ENCODE measurements around the gene SLC30A2. TPM values are rescaled to one million over a fixed set of nuclear protein-coding genes. Genes with fewer than 3 reads are reported as not detected.

Gene SLC30A2
- total RNA-seq, 2 experiments from 2014 or later = not detected

- Mint-ChIP-seq H3K4me3 (no peak overlapping the region), H3K36me3 (ENCODE audit: low read depth) (peaks cover 10% of the 10 kb centered on the region), H3K4me1 (peaks cover 64% of the 10 kb centered on the region), H3K9me3 (ENCODE audit: low read depth) (no peaks in the 10 kb centered on the region), H3K27ac (no peak overlapping the region), H3K27me3 (no peaks in the 10 kb centered on the region)
- intact Hi-C loops (cut with DNase I, micrococcal nuclease) = loop anchor here in 1 of 2 experiments (10.0 kb wide), 1 partner anchor 748 kb away; the partner anchor contains the start of gene RSRP1
- DNase-seq = no peak
- no peak for ATAC-seq
- CTCF ChIA-PET = interaction anchor here (0.8 to 11.0 kb wide), 3 partner anchors 9 to 91 kb away, joined by 3 to 257 read pairs (median 3); partner anchors contain the start of gene STMN1
- POLR2A ChIA-PET = no interaction called here
These were observed 53.2 kb downstream of the SLC30A2 start for GRCh38 chr1:25992689-25993171.

- POLR2A ChIA-PET = no interaction called here
- ATAC-seq (no peak), DNase-seq (no peak)
- Mint-ChIP-seq H3K36me3 (ENCODE audit: low read depth) (peaks cover 14% of the 10 kb centered on the region), H3K27ac (no peak overlapping the region), H3K9me3 (ENCODE audit: low read depth) (no peaks in the 10 kb centered on the region), H3K4me3 (no peak overlapping the region), H3K4me1 (peaks cover 62% of the 10 kb centered on the region), H3K27me3 (no peaks in the 10 kb centered on the region)
- CTCF ChIA-PET = interaction anchor here (0.8 to 5.2 kb wide), 3 partner anchors 8 to 97 kb away, joined by 3 to 41 read pairs (median 7); no protein-coding TSS in a partner anchor
- intact Hi-C loops (cut with DNase I, micrococcal nuclease) = loop anchor here in 1 of 2 experiments (10.0 kb wide), 1 partner anchor 747 kb away; the partner anchor contains the start of gene RSRP1
These were observed 53.8 kb downstream of the SLC30A2 start for GRCh38 chr1:25991937-25992688.

GRCh38 chr1:25990702-25991395, 55.1 kb downstream of the SLC30A2 start:
- ChIA-PET CTCF (interaction anchor here (0.7 to 5.2 kb wide), 8 partner anchors 9 to 143 kb away, joined by 3 to 41 read pairs (median 5); no protein-coding TSS in a partner anchor), POLR2A (interaction anchor here (0.6 to 1.3 kb wide), 3 partner anchors 8 to 422 kb away, joined by 3 to 4 read pairs (median 4); no protein-coding TSS in a partner anchor)
- Mint-ChIP-seq H3K36me3 (ENCODE audit: low read depth) (peaks cover 17% of the 10 kb centered on the region), H3K27ac (peak overlapping the region; percentile 92), H3K4me3 (peak overlapping the region; percentile 73), H3K27me3 (no peaks in the 10 kb centered on the region), H3K4me1 (peaks cover 59% of the 10 kb centered on the region), H3K9me3 (ENCODE audit: low read depth) (no peaks in the 10 kb centered on the region)
- ATAC-seq (peak; percentile 87), DNase-seq (peak; percentile 69)
- intact Hi-C loops (cut with DNase I, micrococcal nuclease) = loop anchor here in 1 of 2 experiments (10.0 kb wide), 1 partner anchor 746 kb away; the partner anchor contains the start of gene RSRP1

GRCh38 chr1:25990251-25990650, 55.7 kb downstream of the SLC30A2 start:
- H3K4me1 Mint-ChIP-seq = peaks cover 63% of the 10 kb centered on the region
- no peaks in the 10 kb centered on the region for H3K9me3 Mint-ChIP-seq (ENCODE audit: low read depth)

GRCh38 chr1:25989440-25990234, 56.3 kb downstream of the SLC30A2 start:
- ATAC-seq = no peak
- POLR2A ChIA-PET = interaction anchor here (0.5 kb wide), 1 partner anchor 27 kb away, joined by 7 read pairs; no protein-coding TSS in a partner anchor

More at GRCh38 chr1:25990251-25990650, 55.7 kb downstream of the SLC30A2 start:
- Mint-ChIP-seq H3K36me3 (ENCODE audit: low read depth) (peaks cover 22% of the 10 kb centered on the region), H3K27ac (peak overlapping the region; percentile 92), H3K27me3 (no peaks in the 10 kb centered on the region), H3K4me3 (peak overlapping the region; percentile 73)
- ATAC-seq (peak; percentile 8), DNase-seq (no peak)
- ChIA-PET POLR2A (interaction anchor here (1.3 kb wide), 1 partner anchor 94 kb away, joined by 3 read pairs; no protein-coding TSS in a partner anchor), CTCF (interaction anchor here (0.7 to 5.2 kb wide), 8 partner anchors 9 to 143 kb away, joined by 3 to 41 read pairs (median 5); no protein-coding TSS in a partner anchor)
- intact Hi-C loops (cut with DNase I, micrococcal nuclease) = loop anchor here in 1 of 2 experiments (10.0 kb wide), 1 partner anchor 745 kb away; the partner anchor contains the start of gene RSRP1

GRCh38 chr1:25987951-25988350, 58.0 kb downstream of the SLC30A2 start:
- peaks cover 54% of the 10 kb centered on the region for H3K4me1 Mint-ChIP-seq
- no peak overlapping the region for H3K4me3 Mint-ChIP-seq
- intact Hi-C loops (cut with DNase I, micrococcal nuclease) = no loop called here
- no peaks in the 10 kb centered on the region for H3K9me3 Mint-ChIP-seq (ENCODE audit: low read depth)
- POLR2A ChIA-PET = interaction anchor here (0.7 to 1.9 kb wide), 2 partner anchors 92 to 1079 kb away, joined by 4 to 7 read pairs; no protein-coding TSS in a partner anchor
- no peaks in the 10 kb centered on the region for H3K27me3 Mint-ChIP-seq
- H3K36me3 Mint-ChIP-seq (ENCODE audit: low read depth) = peaks cover 33% of the 10 kb centered on the region
- no peak overlapping the region for H3K27ac Mint-ChIP-seq
- DNase-seq (no peak), ATAC-seq (no peak)
- CTCF ChIA-PET = interaction anchor here (0.8 to 5.2 kb wide), 3 partner anchors 9 to 92 kb away, joined by 3 to 41 read pairs (median 26); partner anchors contain the start of gene PAFAH2

More at GRCh38 chr1:25989440-25990234, 56.3 kb downstream of the SLC30A2 start:
- Mint-ChIP-seq H3K27ac (peak overlapping the region; percentile 92), H3K27me3 (no peaks in the 10 kb centered on the region), H3K9me3 (ENCODE audit: low read depth) (no peaks in the 10 kb centered on the region), H3K4me1 (peaks cover 63% of the 10 kb centered on the region), H3K36me3 (ENCODE audit: low read depth) (peaks cover 22% of the 10 kb centered on the region), H3K4me3 (peak overlapping the region; percentile 73)
- DNase-seq = no peak
- intact Hi-C loops (cut with DNase I, micrococcal nuclease) = loop anchor here in 1 of 2 experiments (10.0 kb wide), 1 partner anchor 745 kb away; the partner anchor contains the start of gene RSRP1
- CTCF ChIA-PET = interaction anchor here (1.2 to 5.2 kb wide), 4 partner anchors 13 to 94 kb away, joined by 4 to 41 read pairs (median 6); no protein-coding TSS in a partner anchor

Other genes with a start within 250 kb of the SLC30A2 start
- gene SELENON, start 245.9 kb downstream of the SLC30A2 start, total RNA-seq = 10 to 100 TPM; 31.5 to 33.5 TPM
- 10 to 100 TPM; 27.7 to 30.8 TPM for gene MTFR1L, start 226.2 kb downstream of the SLC30A2 start, total RNA-seq
- gene AUNIP, start 186.7 kb downstream of the SLC30A2 start, total RNA-seq = 10 to 100 TPM in 1 of 2 experiments, 1 to 10 TPM in 1; 9.6 to 12.9 TPM
- gene PAQR7, start 170.4 kb downstream of the SLC30A2 start, total RNA-seq = 1 to 10 TPM; 3.9 to 4.4 TPM
- 100 to 1,000 TPM; 557 to 771 TPM for gene STMN1, start 139.7 kb downstream of the SLC30A2 start, total RNA-seq
- 1 to 10 TPM; 6.6 to 7.9 TPM for gene PAFAH2, start 48.1 kb downstream of the SLC30A2 start, total RNA-seq
- gene EXTL1, start 24.3 kb downstream of the SLC30A2 start, total RNA-seq = not detected
- not detected for gene TRIM63, start 21.5 kb upstream of the SLC30A2 start, total RNA-seq
- gene PDIK1L, start 65.7 kb upstream of the SLC30A2 start, total RNA-seq = 10 to 100 TPM; 12.3 to 13.0 TPM
- gene FAM110D, start 113.0 kb upstream of the SLC30A2 start, total RNA-seq = not detected
- gene C1orf232, start 122.8 kb upstream of the SLC30A2 start, total RNA-seq = not detected
- 10 to 100 TPM; 44.6 to 56.3 TPM for gene ZNF593, start 123.8 kb upstream of the SLC30A2 start, total RNA-seq
- gene ZNF593OS, start 125.7 kb upstream of the SLC30A2 start, total RNA-seq = not detected
- gene CNKSR1, start 131.4 kb upstream of the SLC30A2 start, total RNA-seq = 1 to 10 TPM; 3.0 to 3.2 TPM
- not detected for gene CATSPER4, start 144.5 kb upstream of the SLC30A2 start, total RNA-seq
- gene CEP85, start 188.1 kb upstream of the SLC30A2 start, total RNA-seq = 10 to 100 TPM; 31.1 to 31.9 TPM
- 100 to 1,000 TPM; 267 to 381 TPM for gene SH3BGRL3, start 234.0 kb upstream of the SLC30A2 start, total RNA-seq